HG03354 (cell line): ENCODE data around the gene ATP11A.

ENCODE experiments used
- ATAC-seq: cut with Tn5 transposase; IDR thresholded peaks from one replicate; pipeline ENCODE4 v1.9.1; 2021; ENCODE audit warnings: mild to moderate bottlenecking; ENCODE audit not compliant: unreplicated experiment, poor library complexity, severe bottlenecking

ATP11A gene

GRCh38 chr13:112771139-112771876 lies 81.5 kb downstream of the ATP11A start:
- no peak for ATAC-seq

- ATAC-seq = no peak
Observed at GRCh38 chr13:112771877-112772538, 82.2 kb downstream of the ATP11A start.

- ATAC-seq = no peak
Observed at GRCh38 chr13:112772539-112772909, 82.7 kb downstream of the ATP11A start.

- no peak for ATAC-seq
Observed at GRCh38 chr13:112772929-112773328, 83.1 kb downstream of the ATP11A start.

DNA sequence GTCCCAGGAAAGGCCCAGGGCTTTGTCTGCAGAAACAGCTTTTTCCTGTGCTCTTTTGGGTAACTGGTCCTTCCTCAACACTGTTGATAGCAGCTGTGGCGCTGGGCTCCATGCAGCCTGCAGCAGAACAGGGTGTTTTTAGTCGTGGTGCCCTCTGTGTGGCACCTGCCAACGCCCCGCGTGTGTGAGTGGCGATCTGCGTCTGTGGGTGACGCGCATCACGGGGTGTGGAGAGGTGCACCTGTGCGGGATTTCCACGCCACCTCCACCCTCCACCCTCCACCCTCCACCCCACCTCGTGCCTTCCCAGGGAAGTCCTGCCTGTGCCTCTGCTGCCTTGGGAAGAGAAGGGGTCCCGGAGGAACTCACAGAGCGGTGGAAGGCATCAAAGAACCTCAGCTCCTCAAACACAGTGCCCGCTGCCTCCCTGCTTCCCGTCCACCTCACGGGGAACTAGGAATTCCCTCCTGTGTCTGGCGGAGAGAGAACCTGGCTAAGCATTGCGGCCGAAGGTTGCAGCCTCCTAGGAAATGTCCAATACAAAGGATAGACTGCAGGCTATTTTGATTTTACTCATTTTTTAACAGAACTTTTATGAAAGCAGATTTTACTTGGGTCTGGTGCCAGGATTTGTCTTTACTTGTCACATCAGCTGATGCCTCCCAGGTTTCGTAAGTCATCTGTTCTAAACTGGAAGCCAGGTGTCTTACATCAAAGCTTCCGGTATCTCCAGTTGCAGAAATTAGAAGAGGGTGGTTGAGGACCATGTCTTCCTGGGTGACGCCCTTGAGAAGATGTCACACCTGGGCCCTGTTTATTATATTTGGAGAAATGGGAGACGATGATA lies 84.0 kb downstream of the ATP11A start:
- no peak for ATAC-seq

GRCh38 chr13:112774448-112774792 lies 84.6 kb downstream of the ATP11A start:
- no peak for ATAC-seq

DNA sequence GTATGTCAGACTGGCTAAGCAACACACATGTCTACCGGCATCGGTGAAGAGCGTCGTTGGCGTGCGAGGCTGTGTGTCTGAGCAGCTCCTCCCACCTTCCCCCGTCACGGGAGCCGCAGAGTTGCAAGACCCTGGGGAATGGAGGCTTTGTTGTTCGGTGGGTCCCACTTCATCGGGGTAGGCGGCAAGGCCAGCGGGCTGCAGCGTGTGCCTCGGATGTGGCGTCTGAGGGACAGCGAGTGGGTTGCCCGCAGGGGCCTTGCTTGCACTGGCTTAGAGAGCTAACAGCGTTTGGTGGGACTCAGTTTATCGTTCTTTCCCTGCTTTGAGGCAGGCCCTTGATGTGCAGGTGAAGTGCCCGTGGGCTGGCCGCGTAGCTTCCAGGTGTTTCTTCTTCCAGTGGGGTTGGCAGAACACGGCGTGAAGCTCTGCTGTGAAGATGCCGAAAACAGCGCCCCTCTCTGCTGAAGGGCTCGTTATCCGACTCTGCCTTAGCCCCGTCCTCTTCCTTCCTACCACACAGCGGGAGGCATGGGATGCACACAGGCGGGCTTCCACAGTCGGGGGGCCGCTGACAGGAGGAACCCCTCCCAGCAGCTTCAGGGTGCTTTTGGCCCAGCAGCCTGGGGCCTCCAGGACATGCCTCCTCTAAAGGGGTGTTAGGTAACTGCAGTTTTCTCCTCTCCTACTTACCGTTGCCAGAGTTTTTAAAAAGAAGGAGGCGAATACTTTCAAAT lies 85.2 kb downstream of the ATP11A start:
- no peak for ATAC-seq

DNA sequence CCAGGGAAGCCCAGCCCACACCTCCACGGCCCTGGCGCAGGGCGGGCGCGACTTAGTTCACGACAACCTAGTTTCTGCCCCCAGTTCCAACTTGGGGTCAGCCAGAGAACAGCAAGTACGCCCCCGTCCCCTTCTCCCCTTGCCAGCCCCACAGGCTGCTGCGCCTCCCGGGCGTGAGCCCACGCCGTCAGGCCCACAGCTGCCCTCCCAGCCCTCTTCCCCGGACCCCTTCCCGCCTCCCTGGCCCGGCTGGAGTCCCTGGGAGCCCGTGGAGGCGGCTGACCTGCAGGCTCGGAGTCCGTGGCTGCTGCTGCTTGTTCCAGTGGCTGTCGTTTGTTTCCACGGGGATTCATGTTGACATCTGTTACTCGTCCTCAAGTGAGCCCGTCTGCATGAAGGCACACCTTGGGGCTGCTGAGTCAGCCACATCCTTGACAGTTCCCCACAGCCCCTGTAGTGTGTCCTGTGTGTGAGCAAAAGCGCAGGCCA lies 86.0 kb downstream of the ATP11A start:
- ATAC-seq = no peak

DNA sequence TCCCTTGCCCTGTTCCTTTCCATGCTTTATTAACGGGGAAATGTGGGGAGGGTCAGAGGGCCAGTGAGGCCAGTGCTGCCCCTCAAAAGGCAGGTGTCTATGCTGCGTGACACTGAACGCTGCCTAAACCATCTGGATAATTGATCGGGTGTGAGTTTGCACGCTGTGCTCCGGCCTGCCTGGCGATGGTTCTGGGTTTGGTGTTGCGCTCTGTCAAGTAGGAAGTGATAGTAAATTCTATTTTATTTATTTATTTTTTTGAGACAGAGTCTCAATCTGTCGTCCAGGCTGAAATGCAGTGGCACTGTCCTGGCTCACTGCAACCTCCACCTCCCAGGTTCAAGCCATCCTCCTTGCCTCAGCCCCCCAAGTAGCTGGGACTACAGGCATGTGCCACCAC lies 86.5 kb downstream of the ATP11A start:
- no peak for ATAC-seq

GRCh38 chr13:112776971-112777370 lies 87.1 kb downstream of the ATP11A start:
- ATAC-seq = no peak

- ATAC-seq = no peak
Observed at GRCh38 chr13:112777637-112778406, 88.0 kb downstream of the ATP11A start.

DNA sequence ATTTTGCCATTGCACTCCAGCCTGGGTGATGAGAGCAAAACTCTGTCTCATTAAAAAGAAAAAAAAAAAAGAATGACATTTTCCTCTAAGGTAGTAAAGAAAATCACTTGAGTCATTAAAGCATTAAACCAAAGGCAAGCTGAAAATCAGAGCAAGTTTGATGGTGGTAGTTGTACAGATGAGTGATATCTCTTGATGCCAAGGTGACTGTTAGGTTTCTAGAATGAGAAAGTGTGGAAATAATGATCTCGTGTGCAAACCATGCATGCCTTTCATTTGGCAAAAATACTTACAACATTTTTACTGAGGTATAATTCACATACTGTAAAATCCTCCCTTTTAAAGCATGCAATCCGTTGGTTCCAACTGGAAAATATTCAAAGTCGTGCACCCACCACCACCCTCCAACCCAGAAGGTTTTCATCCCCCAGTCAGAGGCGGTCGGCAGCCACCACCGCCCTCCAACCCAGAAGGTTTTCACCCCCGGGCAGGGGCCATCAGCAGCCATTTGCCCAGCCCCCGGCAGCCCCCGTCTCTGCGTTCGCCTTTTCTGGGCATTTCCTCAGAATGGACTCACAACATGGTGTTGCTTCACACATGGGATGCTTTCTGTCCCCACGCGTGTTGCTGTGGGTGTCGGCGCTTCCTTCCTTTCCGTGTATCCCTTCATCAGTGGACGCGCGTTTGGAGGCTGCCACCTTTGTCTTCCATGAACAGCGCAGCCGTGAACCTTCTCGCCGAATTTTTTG lies 90.2 kb downstream of the ATP11A start:
- no peak for ATAC-seq

DNA sequence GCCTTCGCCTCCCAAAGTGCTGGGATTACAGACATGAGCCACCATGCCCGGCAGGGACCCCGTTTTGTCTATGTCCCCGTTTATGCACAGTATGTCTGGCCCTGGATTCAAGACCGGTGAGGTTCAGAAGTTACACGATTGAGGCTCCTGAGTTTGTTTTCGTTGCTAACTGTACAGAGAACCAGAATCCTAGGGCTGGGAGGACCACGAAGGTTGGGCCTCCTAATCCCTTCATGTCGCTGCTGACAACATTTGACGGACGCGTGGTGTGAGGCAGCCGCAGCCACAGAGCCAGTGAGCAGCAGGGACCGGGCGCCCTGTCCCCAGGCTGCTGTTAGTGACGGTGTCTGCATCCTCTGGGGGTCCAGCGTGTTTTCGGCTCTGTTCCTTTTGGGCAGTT lies 91.4 kb downstream of the ATP11A start:
- ATAC-seq = no peak

DNA sequence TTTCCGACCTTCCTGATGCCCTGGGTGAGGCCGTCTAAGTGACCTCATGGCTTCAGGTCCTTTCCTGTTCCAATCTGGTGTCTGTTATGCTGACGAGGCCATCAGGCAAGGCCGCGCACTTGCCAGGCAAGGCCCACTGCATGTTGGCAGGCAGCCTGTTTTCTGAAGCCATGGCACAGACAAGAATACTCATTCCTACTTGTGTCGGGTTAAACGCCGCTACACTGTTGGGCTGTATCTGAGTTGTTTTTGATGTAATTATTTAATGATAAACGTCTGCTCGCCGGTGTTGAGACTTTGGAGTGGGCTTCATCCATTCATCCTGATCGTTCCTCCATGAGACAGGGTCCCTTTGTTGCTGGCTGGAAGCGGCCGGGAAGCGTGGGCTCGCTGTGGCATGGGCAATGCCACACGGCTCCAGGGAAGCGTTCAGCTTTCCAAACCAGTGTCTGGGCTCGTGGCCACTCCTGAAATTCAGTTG lies 92.1 kb downstream of the ATP11A start:
- ATAC-seq = no peak

- no peak for ATAC-seq
Observed at GRCh38 chr13:112782429-112783010, 92.7 kb downstream of the ATP11A start.

DNA sequence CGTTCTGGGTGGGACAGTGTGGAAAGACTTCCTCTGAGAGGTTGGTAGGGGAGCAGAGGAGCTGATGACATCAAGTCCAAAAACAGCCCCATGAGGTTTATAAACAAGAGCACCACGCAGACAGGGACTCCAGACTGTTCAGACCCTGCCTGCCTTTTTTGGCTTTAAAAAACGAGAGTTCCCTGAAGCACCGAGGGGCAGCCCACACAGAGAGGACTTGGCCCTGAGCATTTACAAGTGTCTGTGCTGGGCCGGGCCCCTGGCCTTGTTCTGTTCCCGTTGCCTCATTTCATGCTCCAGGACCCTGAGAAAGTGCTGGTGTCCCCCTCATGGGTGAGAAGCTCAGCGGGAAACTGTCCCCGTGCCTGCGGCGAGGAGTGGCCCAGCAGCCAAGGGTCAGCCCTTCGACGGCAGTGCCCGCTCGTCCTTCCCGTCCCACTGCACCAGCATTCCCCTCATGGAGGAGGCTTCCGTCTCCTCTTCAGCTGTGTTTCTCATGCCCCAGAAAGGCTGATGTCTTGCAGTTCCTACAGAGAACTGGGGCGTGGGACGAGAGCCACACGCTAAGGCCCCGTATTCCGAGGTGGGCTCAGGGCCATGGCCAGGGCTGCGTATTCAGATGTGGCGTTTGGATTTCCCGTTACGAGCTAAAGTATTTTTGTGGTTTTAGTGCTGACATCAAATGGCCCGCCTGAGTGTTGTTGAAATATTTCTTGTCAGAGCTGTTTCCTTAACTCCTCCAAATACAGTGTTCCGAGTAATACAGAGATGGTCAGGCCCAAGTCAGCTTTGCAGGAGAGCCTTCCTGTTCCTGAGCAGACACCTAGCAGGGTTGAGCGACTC lies 93.5 kb downstream of the ATP11A start:
- ATAC-seq = no peak

GRCh38 chr13:112783978-112784371 lies 94.1 kb downstream of the ATP11A start:
- no peak for ATAC-seq
